Tibial nerve (tissue), 3 donors: Measurements from ENCODE around the gene CRYGA.

Source experiments
- POLR2A ChIP-seq, 2 donors: fragments of 450-650 bp; IDR thresholded peaks; one replicate each; pipeline ENCODE4 v1.6.1; 2017; ENCODE audit warnings: antibody characterized with exemption in 2 of 2, mild to moderate bottlenecking in 2 of 2, moderate library complexity in 2 of 2
- TF ChIP-seq, protein P1 (sequence below), 5 experiments: fragments of 200-600 bp in 3 of 5; fragments of 450-650 bp in 2 of 5; sonication (generic) in 3 of 5; IDR thresholded peaks; one replicate each; pipeline ENCODE4 v1.5.1; 2016 to 2019; ENCODE audit warnings: antibody characterized with exemption in 5 of 5, mild to moderate bottlenecking in 3 of 5, moderate library complexity in 2 of 5

GRCh38 chr2:208175840-208176153 lies 12.4 kb upstream of the CRYGA start:
- TF ChIP-seq, protein P1, sequence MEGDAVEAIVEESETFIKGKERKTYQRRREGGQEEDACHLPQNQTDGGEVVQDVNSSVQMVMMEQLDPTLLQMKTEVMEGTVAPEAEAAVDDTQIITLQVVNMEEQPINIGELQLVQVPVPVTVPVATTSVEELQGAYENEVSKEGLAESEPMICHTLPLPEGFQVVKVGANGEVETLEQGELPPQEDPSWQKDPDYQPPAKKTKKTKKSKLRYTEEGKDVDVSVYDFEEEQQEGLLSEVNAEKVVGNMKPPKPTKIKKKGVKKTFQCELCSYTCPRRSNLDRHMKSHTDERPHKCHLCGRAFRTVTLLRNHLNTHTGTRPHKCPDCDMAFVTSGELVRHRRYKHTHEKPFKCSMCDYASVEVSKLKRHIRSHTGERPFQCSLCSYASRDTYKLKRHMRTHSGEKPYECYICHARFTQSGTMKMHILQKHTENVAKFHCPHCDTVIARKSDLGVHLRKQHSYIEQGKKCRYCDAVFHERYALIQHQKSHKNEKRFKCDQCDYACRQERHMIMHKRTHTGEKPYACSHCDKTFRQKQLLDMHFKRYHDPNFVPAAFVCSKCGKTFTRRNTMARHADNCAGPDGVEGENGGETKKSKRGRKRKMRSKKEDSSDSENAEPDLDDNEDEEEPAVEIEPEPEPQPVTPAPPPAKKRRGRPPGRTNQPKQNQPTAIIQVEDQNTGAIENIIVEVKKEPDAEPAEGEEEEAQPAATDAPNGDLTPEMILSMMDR (IDR thresholded peaks at IDR 0.05) = no peak
- no peak for TF ChIP-seq POLR2A (IDR thresholded peaks at IDR 0.05)
